Medulla oblongata (tissue), 1 donor: ENCODE measurements around the gene STKLD1.

Experiments used
- DNase-seq: peaks from one replicate; pipeline ENCODE4 v3.0.0-alpha.2; 2015; ENCODE audit errors: extremely low spot score

The STKLD1 gene

DNA sequence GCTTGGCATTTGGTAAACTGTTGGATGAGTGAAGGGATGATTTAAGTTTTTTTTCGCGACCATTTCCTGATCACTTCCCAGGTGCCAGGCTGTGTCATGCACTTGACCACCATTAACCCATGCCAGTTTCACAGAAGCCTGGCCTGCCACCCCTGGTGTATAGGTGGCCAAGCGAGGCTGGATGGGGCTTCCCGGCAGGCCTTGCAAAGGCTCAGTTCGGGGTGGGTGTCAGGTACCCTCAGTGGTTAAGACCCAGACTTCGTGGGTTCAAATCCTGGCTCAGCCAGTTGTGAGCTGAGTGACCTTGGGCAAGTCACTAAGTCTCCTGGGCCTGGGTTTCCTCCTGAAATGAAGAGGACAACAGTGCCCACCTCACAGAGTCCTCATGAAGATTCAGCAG, 30.6 kb upstream of the STKLD1 start:
- no peak for DNase-seq

DNA sequence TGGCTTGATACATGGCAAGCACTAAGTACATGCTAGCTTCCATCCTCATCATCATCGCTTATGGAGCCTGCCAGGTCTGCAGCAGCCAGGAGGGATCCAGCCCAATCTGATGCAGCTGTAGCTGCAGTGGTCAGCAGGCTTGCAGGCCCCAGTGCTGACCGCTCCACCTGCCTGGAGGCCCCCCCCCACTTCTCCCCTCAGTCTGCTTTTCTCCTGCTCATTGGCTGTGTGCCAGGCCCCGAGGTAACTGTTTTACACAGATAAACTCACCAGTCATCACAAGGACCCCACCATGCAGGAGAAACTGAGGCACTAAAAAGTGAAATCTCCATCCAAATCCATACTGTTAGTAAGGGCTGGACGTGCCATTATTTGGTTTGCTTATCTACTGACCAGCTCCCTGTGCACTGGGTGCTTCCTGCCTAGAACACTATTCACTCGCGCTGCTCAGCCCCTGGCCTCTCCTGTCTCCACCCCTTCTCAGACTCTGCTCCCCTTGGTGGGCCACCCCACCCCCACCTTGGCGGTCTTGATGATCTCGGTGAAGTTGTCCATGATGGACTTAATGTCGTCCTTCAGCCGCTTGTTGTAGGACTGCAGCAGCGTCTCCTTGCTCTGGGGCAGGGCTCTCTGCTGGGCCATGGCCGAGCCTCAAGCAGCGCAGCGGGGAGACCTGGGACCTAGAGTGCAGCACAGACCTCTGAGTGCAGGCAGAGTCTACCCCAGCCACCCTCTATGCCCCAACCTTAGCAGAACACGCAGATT, 30.0 kb upstream of the STKLD1 start:
- DNase-seq: no peak

DNA sequence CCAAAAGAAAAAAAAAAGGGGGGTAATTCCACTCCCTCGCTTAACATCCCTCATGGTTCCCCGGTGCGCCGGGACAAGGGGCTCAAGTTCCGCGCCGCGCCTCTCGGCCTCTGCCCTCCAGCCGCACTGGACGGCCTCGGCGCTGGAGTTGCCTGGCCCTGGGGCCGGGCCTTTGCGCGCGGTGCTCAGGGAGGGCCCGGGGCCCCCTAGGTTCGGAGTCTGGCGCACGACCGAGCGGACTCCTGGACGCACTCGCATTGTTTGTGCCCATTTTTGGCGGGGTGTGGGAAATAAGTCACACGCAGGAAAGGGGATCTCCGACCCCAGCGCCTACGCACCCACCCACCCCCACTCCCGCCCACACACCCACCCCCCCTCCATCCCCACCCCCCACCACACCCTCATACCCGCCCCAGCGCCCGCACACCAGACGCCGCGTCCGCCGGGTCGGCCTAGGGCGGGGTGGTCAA, 28.6 kb upstream of the STKLD1 start:
- DNase-seq: peak; percentile 34

DNA sequence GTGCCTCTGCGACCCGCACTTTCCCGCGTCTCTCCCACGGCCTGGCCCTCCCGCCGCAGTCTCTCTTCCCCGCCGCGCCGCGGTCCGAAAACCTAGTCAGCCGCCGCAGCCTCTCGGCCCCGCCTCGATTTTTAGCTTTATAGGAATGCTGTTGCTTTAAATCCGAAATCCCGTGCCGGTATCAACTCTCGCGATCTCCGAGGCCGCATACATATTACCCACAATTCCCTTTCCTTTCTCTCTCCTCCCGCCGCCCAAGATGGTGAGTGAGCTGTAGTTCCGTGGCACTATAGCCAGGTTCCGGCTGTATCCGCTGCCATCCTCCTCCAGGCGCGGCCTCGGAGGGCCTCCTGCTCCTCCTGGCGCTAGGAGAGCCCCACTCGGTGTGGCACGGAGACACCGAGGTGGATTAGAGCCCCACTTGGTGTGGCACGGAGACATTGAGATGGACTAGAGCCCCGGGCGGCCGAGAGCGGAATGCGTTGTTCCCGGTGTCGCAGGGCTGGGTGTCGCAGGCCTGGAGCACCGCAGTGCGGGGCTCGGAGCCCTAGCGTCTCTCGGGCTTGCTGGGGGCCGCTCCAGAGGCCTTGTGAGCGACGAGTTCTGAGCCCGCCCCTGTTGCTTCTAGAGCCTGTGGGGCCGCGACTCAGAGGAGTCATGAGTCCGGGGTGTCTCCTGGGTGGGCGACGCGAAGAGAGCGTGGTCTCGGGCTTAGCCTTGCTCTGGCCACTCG, 28.0 kb upstream of the STKLD1 start, which contains the start of the genes MED22 and RPL7A:
TSS of gene MED22 (minus strand) at position 147 of the 733 bp plus-strand sequence. CDS start 1,469 bp downstream, outside the sequence.
TSS of gene RPL7A (plus strand) at position 234 of the 733 bp plus-strand sequence. CDS start at position 260, 26 bp downstream.
- DNase-seq: peak; percentile 96

DNA sequence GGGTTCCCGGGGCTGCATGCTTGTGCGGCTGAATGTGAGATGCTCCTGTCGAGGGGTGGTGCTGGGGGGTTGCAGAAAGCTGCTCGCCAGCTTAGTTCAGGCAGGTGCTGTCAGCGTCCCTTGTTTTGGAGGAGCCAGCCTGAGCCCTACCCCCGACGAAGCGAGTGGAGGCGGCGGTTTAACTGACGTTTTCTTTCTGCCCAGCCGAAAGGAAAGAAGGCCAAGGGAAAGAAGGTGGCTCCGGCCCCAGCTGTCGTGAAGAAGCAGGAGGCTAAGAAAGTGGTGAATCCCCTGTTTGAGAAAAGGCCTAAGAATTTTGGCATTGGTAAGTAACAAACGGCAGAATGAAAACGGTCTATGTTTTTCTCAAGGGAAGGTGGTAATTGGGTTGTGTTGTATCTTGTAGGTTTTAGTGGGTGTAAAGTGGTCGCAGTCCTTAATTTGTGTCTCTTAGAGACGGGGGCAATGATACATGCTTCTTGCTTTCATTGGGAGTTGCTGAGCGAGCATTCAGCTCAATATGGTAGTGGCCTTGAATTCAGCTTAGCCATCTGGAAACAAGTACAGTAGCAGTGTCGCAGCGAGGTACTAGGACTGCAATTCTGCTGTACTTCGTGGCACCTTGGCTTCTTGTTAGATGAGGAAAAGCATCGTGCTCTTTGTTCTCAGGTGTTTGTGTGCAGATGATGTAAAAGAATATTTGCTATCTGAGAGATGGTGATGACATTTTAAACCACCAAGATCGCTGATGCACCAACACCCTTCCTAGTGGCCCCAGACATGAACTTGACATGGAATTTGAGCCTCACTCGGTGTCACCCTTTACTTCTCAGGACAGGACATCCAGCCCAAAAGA, 27.2 kb upstream of the STKLD1 start:
- no peak for DNase-seq

DNA sequence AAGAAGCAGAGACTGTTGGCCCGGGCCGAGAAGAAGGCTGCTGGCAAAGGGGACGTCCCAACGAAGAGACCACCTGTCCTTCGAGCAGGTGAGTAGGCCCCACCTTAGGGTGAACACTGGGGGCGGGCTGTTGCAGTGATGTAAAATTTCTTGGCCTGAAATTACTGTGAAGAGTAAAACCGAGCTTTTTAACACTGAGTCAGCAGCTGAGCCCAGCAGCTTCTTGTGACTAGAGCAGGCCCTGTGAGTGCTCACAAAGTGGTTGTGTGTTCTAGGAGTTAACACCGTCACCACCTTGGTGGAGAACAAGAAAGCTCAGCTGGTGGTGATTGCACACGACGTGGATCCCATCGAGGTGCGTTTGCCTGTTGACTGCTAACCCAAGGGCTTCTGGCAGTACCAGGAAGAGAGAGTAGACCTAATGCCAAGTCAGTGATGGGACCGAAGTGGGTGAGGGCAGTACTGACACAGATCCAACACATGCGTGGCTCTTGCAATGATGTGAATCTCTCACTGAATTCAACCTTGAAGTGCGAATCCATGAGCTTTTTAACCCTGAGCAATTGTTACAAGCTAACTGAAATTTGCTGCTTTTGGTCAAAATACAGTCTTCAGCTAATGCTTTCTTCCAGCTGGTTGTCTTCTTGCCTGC, 26.1 kb upstream of the STKLD1 start:
- no peak for DNase-seq

DNA sequence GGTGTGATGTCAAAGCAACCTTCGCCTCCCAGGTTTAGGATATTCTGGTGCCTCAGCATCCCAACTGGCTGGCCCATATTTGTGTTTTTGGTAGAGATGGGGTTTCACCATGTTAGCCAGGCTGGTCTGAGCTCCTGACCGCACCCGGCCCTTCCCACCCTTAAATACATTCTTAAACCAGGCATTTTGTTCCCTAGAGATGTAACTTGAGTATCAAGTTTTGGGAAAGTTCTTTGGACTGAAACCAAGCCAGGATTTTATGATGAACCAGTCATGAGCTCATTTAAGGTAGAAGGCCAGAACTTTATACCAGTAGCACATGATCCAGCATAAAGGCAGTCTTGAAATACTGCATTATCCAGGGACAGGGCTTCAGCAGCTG, 24.6 kb upstream of the STKLD1 start:
- DNase-seq: no peak

DNA sequence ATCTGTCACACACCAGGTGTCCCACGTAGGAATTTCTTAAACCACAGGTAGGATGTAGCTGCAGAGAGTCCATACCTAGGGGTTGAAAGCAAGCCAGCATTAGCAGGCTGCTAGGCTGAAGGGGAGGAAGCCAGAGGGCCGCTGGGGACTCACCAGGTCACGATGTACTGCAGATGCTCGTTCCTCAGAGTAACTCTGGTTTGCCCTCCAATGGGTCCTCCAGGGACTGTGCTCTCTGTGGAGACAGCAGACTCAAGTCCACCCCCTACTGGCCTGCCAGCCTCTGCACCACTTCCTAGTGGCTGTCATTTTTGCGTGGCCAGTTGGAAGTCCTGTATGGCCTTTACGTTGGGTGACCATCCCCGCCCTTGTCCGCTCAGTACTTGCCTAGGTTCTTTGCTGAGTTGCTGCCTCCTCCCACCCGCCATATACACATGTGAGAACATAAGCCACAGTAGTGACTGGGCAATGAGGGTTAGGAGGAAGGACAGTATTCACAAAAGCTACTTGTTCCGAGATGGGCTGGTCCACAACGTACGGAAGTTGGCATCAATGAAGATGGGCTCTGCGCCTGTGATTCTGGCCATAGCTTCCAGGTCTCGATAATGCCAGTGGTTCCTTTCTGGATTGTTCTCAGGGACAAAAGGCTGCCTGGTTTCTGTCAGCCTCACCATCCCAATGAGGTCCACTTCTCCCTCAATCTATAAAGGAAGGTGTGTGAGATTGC, 24.1 kb upstream of the STKLD1 start:
- DNase-seq: peak; percentile 24

DNA sequence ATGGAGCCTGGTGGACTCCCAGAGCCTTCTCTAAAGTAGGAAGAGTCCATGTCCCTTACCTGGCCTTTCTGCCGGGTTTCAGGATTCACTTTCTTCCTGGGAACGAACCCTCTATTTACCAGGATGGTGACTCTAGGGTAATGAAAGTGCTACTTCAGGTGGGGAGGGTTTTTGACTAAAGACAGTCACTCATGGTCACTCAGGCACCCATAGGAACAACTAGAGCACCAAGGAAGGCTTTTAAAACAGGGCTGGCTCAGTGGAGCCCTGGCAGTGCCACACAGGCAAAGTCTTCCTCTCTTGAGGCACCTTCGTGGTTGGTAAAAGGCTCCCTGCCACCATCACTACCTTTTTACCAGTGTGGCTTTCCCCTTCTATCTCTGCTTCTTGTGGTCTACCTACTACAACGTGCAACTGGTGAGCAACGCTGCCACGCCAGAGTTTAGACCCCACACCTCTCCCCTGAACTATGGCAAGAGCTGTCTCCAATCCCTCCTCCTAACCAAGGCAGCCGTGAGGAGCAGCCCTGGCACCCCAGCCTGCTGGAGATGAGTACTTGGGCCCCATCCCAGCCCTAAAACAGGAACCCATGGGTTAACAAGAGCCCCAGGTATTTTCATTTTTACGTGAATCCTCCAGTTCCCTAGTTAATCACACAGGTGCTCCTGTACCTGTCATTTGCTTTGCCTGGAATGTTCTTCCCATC, 23.4 kb upstream of the STKLD1 start:
- DNase-seq: no peak

DNA sequence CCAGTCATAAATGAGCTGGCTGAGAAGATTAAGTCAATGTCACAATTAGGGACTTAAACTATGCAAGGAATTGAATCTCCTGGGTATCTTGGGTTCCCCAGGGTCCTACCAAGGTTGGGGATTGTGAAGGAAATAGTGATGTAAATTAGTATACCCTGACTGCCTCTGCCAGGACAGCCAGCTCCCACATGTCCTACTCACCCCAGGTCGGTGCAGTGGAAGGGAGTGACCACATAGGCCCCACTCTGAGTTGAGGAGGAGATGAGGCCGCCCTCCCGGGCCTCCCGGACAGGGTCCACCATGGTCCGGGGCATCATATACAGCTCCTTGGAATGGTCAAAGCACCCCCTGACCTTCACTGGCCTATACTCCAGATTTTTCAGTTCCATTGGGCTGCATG, 22.6 kb upstream of the STKLD1 start:
- DNase-seq: no peak

DNA sequence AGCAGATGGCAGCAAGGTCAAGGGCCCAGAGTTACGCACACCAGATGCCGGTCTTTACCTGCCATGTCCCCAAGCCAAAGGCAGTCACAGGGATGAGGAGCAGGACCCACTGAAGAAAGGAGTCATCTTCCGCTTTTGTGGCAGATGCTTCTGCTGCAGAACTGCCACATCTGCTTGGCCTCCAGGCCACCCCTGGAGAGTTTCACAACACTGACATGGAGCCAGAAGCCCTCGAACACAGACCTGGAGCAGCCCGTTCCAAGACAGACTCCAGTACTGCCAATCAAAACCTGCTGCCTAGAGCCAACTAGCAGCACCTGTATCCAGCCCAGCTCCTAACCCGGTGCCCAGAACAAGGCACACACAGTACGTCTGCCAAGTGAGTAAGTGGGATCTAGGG, 21.4 kb upstream of the STKLD1 start:
- no peak for DNase-seq

DNA sequence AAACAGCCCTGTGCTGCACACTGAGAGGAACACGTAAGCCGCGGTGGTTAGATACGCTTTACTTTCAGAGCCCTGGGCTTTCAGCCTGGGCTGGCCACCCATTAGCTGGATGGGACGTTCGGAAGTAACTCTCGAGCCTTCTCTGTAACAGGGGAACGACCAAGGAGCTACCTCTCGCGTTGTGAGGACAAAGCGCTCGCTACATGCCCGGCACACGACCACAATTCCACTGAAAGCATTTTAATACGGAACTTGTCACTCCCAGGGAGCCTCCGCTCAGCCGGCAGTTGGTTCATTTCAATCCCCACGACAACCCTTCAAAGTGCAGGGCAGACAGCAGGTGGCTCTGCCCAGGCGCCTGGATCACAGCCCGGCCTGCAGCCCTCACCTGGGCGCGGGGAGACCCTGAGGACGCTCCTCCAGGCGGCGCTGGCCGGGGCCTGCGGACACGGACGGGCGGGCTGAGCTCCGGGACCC, 20.2 kb upstream of the STKLD1 start:
- DNase-seq: no peak

DNA sequence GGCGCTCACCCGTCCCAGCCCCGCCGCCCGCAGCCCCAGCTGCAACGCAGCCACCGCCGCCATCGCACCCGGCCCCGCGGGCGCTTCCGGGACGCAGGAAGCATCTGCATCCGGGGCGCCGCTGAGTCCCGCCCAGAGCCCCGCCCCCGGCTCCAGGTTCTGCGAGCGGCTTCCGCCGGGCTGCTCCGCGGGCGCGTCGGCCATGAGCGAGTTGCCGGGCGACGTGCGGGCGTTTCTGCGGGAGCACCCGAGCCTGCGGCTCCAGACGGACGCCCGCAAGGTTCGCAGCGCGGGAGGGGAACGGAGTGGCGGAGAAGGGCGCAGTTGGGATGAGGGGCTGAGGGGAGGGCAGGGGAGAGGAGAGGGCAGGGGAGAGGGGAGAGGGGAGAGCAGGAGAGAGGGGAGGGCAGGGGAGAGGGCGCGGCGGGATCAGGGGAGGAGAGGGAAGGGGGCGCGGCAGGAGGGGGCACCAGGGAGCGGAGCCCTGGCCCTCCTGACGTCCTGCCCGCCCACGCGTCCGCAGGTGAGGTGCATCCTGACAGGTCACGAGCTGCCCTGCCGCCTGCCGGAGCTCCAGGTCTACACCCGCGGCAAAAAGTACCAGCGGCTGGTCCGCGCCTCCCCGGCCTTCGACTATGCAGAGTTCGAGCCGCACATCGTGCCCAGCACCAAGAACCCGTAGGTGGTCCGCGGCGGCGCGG, 19.6 kb upstream of the STKLD1 start, which contains the start of the genes SURF1 and SURF2:
TSS of gene SURF1 (minus strand) at position 97 of the 701 bp plus-strand sequence. CDS start at position 63, 34 bp downstream.
TSS of gene SURF2 (plus strand) at position 160 of the 701 bp plus-strand sequence. CDS start at position 203, 43 bp downstream.
- peak; percentile 85 for DNase-seq

DNA sequence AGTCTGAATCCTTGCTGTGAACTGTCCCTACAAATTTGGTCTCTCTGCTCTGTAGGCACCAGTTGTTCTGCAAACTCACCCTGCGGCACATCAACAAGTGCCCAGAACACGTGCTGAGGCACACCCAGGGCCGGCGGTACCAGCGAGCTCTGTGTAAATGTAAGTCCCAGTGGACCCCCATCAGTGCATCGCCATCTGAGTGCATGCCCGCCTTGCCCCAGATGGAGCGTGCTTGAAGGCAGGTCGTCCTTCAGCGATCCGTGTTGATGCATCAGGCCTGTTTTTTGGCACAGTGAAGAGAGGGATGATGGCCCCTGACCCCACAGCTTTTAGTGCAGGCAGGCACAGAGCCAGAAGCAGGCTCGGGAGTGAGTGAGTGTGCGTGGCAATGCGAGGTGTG, 18.5 kb upstream of the STKLD1 start:
- DNase-seq: no peak

DNA sequence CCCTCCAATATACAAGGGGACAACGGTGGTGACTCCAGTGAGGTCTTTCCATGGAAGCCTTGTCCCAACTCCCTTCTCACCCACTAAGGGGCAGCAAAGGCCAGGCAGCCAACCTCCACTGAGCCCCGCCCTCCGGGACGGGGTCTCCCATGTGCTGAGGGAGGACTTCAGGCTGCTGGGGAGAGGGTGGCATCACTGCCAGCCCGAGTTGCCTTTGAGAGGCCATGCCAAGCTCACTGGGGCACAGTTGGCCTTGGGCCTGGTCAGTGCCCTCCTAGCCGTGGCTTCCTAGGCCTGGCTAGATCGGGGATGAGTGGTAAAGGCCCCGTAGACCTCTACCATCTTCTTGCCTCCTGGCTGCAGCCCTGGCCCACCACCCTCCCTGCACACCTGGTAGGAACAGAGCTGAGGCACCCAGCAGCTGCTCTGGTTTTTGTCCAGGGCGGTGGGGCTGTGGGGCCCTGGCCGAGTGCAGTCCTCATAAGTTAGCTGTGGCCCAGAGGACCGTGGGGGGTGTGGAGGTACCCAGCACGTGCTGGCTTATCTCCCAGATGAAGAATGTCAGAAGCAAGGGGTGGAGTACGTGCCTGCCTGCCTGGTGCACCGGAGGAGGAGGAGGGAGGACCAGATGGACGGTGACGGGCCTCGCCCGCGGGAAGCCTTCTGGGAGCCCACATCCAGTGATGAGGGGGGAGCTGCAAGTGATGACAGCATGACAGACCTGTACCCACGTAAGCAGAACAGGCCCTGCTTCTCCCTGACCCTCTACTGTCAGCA, 16.6 kb upstream of the STKLD1 start:
- no peak for DNase-seq

DNA sequence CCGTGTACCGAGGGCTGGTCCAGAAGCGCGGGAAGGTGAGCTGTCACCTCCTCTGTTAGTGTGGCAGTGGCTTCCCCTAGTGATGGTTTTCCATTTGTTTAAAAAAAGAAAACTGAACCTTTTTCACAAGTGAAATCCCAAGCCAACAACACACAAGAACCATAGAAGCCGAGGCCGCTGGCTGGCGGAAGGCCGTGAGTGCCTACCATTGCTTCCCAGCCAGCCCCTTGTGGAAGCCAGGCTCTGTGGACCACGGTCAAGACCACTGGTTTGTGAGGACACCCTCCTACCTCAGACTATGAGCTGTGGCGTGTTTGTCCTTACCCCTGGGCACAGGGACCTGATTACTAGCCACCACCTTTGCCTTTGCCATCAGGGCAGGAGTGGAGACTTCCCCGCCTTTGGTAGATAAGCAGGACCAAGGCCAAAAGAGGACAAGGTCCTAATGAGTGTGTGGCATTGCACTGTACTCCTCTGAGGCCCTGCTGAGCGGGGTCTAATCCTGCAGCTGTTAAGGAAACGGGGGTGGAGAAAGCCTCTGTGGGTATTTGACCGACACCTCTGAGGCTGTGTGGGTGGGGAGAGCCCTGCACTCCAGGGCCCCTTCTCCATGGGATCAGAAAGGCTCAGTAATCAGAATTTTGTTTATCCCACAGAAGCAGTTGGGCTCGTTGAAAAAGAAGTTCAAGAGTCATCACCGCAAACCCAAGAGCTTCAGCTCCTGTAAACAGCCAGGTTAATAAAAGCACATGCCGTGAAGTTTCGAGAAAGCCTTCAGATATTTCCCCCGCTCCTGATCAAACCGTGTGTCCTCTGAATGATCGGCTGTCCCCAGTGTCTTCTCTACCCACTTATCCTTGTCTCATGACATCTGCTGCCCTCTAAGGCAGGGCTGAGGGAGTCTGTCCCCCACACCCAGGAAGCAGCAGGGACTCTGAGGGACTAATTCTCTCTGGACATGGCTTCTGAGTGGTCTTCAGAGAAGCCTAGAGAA, 15.5 kb upstream of the STKLD1 start:
- no peak for DNase-seq

DNA sequence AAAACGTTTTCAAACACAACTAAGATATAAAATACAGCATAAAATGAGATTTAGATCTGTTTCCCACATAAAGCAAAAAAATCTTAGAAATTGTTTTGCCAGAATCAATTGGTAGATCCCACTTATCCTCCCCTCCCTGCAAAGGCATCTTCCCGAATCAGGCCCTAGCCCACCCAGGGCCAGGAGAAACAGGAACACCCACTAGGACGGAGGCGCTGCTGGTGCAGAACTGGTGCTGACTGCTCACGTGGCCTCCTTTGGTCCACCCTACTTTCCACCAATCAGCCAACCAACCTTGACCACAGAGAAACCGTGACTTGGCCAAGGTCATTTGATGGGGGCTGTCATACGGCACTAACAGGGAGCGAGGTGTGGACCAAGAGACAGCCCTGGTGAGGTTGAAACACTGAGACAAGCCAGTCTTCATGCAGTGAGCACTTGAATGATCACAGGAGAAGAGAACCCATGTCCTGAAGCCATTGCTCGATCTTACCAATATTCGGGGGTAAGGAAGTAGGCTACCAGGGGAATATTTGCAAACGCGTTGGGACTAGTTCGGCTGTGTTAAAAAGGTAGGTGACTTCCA, 14.6 kb upstream of the STKLD1 start:
- no peak for DNase-seq
